ACC112 (cell line): ENCODE measurements around the gene TTC29.
A peak's percentile ranks its signal among the peaks of the same experiment; 100 is the strongest.

Experiments used
- H2AFZ ChIP-seq: fragments of 200-600 bp; sonication (generic); one replicate; pipeline ENCODE4 v1.6.0; 2017; ENCODE audit warnings: antibody characterized with exemption, low read length; ENCODE audit not compliant: unreplicated experiment
- H3K27ac ChIP-seq: fragments of 200-600 bp; sonication (generic); 2 replicates; pipeline ENCODE4 v1.5.1; 2014; ENCODE audit warnings: low read depth, mild to moderate bottlenecking, antibody characterized with exemption, low read length, moderate library complexity
- H3K27me3 ChIP-seq: fragments of 200-600 bp; sonication (generic); 2 replicates; pipeline ENCODE4 v1.6.1; 2014; ENCODE audit warnings: mild to moderate bottlenecking, antibody characterized with exemption, low read length, moderate library complexity, mixed read lengths; ENCODE audit not compliant: insufficient read depth
- H3K36me3 ChIP-seq: fragments of 200-600 bp; sonication (generic); 2 replicates; pipeline ENCODE4 v1.6.1; 2016; ENCODE audit warnings: mild to moderate bottlenecking, antibody characterized with exemption, low read length, moderate library complexity, mixed read lengths; ENCODE audit not compliant: insufficient read depth
- H3K4me1 ChIP-seq: fragments of 200-600 bp; sonication (generic); one replicate; pipeline ENCODE4 v1.6.1; 2016; ENCODE audit warnings: low read length, mixed read lengths; ENCODE audit not compliant: insufficient read depth, unreplicated experiment, control insufficient read depth
- H3K4me3 ChIP-seq: fragments of 200-600 bp; sonication (generic); 2 replicates; pipeline ENCODE4 v1.5.1; 2014; ENCODE audit warnings: mild to moderate bottlenecking, low read depth, low read length
- H3K79me2 ChIP-seq: fragments of 200-600 bp; sonication (generic); one replicate; pipeline ENCODE4 v1.6.0; 2016; ENCODE audit warnings: low read length; ENCODE audit not compliant: control insufficient read depth, unreplicated experiment, insufficient read depth

Gene TTC29

DNA sequence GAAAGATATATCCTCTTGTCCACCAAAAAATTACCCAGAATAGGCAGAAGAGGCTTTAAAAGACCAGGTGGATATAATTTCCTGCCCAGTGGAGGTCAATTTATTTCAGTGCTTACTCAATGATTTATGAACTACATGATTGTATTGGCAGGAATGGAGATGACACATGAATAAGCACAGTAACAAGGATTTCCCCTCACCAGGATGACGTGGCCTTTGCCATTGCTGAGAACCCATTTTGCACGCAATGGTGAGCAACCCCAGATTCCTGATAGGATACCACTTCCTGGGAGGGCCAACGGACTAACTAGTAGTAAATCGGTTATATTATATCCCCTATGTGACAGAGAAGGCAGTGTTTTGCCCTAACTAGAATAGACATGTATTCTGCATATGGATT is 11.6 kb upstream of the TTC29 start:
- Histone ChIP-seq H2AFZ (no peak overlapping the region), H3K27me3 (no peaks in the 10 kb centered on the region), H3K27ac (peak overlapping the region; percentile 73; the same call in 1 of the 2 replicates), H3K36me3 (no peaks in the 10 kb centered on the region), H3K4me3 (no peak overlapping the region), H3K79me2 (no peaks in the 10 kb centered on the region), H3K4me1 (peaks cover 26% of the 10 kb centered on the region)

- no peak overlapping the region for H3K27ac ChIP-seq
- H2AFZ ChIP-seq, result no peak overlapping the region
- H3K4me1 ChIP-seq, result peaks cover 14% of the 10 kb centered on the region
- H3K4me3 ChIP-seq, result no peak overlapping the region
- no peaks in the 10 kb centered on the region for H3K36me3 ChIP-seq
- peaks cover 13% of the 10 kb centered on the region; the same call in 1 of the 2 replicates for H3K27me3 ChIP-seq
- H3K79me2 ChIP-seq, result no peaks in the 10 kb centered on the region
These were observed 7.2 kb upstream of the TTC29 start for GRCh38 chr4:146952896-146953295.

DNA sequence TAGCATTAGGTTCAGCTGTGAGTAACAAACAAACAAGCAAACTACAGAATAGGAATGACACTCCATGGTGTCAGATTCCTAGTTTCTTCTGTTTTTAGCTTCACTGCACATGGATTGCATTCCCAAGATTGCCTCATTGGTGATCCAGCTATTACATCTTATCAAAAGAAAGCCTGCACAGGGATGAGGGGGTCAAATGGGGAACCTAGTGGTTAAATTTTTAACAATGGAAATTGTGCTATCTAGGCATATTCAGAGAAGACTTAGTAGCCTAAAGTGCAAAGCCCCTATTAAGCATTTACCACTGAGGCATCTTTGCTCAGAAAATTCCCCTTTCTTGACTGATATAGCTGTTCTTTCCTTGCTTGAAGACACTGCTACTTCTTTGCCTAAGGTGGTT is 3.9 kb upstream of the TTC29 start:
- Histone ChIP-seq H3K27me3 (peaks cover 25% of the 10 kb centered on the region), H3K4me1 (no peaks in the 10 kb centered on the region), H2AFZ (no peak overlapping the region), H3K4me3 (no peak overlapping the region), H3K36me3 (no peaks in the 10 kb centered on the region), H3K79me2 (no peaks in the 10 kb centered on the region), H3K27ac (no peak overlapping the region)

- Histone ChIP-seq H2AFZ (no peak overlapping the region), H3K79me2 (no peaks in the 10 kb centered on the region), H3K4me3 (no peak overlapping the region), H3K36me3 (no peaks in the 10 kb centered on the region), H3K4me1 (no peaks in the 10 kb centered on the region), H3K27me3 (peaks cover 45% of the 10 kb centered on the region), H3K27ac (no peak overlapping the region)
These were observed 1.8 kb downstream of the TTC29 start for GRCh38 chr4:146943691-146944375.

DNA sequence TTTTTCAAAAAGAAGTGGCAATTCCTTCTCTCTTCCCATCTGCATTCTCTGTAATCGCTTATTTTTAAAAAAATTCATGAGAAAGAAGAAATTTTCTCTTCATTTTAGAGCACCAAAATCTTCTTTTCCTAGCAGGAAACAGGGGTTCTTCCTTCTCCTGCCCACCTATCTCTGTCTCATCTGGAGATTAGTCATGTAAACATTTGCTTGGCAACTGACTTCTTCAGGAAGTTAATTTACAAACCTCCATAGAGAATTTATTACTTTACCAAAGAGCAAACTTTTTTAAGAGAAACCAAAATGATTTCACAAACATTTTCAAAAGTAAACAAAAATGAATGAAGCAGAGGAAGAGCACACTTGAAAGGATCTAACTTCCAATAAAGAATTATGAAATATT is 13.5 kb downstream of the TTC29 start:
- H3K4me1 ChIP-seq, result no peaks in the 10 kb centered on the region
- no peak overlapping the region for H3K4me3 ChIP-seq
- H3K27me3 ChIP-seq, result no peaks in the 10 kb centered on the region
- no peak overlapping the region for H2AFZ ChIP-seq
- H3K27ac ChIP-seq, result no peak overlapping the region
- no peaks in the 10 kb centered on the region for H3K36me3 ChIP-seq
- no peaks in the 10 kb centered on the region for H3K79me2 ChIP-seq

DNA sequence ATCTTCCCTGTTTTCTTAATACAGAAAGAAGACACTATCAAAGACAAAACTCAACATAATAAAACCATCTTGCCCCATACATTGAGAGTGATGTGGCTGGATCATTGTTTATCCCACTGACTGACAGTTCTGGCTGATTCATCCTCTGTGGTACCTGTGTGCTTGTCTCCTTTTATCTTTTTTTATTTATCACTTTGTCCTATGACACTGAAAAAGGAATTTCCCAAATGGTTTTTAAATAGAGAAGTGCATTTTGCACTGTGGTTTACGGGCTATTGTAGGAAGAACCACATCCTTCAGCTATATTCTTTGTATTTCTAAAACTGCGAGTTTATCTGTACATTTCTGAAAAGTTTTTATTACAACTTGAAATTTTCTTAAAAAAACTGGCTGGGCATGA is 15.0 kb downstream of the TTC29 start:
- H3K27ac ChIP-seq, result no peak overlapping the region
- H3K27me3 ChIP-seq, result no peaks in the 10 kb centered on the region

DNA sequence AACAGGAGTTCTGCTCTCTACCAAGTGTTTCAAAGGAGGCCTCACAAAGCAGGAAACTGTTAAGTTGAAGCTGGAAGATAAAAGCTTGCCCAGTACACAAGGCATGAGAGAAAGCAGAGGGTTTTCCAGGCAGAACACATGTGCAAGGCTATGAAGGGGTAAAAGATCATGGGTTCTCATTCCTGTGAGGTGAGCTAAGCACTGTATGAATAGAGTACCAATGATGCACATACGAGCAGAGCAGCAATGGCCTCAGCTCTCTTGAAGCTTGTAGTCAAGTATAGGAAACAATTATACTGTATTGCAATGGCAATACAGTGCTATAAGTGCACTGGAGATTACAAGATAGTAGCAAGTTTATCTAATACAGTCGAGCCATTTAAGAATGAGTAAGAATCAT is 18.0 kb downstream of the TTC29 start:
- H3K27ac ChIP-seq, result no peak overlapping the region
- no peaks in the 10 kb centered on the region for H3K36me3 ChIP-seq
- H3K4me3 ChIP-seq, result no peak overlapping the region
- H3K79me2 ChIP-seq, result no peaks in the 10 kb centered on the region
- no peaks in the 10 kb centered on the region for H3K4me1 ChIP-seq
- no peaks in the 10 kb centered on the region for H3K27me3 ChIP-seq
- no peak overlapping the region for H2AFZ ChIP-seq

More for the DNA sequence above, 15.0 kb downstream of the TTC29 start:
- H3K36me3 ChIP-seq, result no peaks in the 10 kb centered on the region
- no peak overlapping the region for H3K4me3 ChIP-seq
- no peak overlapping the region for H2AFZ ChIP-seq
- no peaks in the 10 kb centered on the region for H3K79me2 ChIP-seq
- H3K4me1 ChIP-seq, result no peaks in the 10 kb centered on the region

DNA sequence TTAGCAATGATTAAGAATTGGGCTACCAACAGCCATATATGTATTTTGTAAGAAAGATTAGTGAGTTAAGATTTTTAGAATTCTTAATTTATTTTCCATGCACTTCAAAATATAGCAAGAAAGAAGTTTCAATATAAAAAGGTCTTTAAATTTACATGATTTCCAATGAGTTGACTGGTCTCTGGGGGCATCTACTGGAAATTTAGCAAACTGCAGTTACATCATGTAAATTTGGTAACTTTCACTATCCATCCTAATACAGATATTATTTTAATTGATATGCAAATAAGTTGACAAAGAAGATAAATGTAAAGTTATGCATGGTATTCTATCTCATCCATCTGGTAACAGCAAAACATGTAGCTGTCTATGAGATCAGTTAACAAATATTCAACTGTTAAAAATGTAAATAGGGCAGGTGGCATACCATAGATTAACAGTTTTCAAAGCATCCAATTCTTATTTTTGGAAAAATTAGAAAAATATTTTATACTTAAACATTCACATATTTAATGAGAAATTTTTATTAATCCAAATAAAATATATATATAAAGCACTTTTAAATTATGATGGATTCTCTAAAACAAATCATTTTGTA is 29.1 kb downstream of the TTC29 start:
- no peaks in the 10 kb centered on the region for H3K79me2 ChIP-seq
- no peaks in the 10 kb centered on the region for H3K4me1 ChIP-seq
- no peaks in the 10 kb centered on the region for H3K27me3 ChIP-seq
- no peak overlapping the region for H2AFZ ChIP-seq
- no peak overlapping the region for H3K27ac ChIP-seq
- no peaks in the 10 kb centered on the region for H3K36me3 ChIP-seq
- no peak overlapping the region for H3K4me3 ChIP-seq

GRCh38 chr4:146915132-146915531 is 30.5 kb downstream of the TTC29 start:
- Histone ChIP-seq H3K36me3 (no peaks in the 10 kb centered on the region), H3K4me3 (no peak overlapping the region), H3K79me2 (no peaks in the 10 kb centered on the region), H3K27ac (no peak overlapping the region), H2AFZ (no peak overlapping the region), H3K27me3 (no peaks in the 10 kb centered on the region), H3K4me1 (no peaks in the 10 kb centered on the region)

DNA sequence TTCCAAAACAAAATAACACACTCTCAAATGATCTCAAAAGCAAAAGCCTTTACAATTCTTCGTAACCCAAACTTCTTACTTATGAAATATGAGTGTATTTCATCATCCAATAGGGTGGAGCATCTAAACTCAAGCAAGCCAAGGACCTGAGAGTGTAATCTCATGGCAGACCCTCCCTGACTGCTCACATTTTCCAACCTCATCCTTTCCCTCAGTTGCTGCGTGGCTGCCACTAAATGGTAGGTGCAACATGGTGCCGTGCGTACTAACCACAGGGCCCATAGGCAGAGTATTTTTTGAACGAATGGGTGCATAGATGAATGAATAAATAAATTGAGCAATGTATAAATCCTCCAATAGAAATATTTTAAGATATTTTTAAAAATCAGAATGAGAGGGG is 45.4 kb downstream of the TTC29 start:
- no peak overlapping the region for H3K4me3 ChIP-seq
- H3K36me3 ChIP-seq, result no peaks in the 10 kb centered on the region
- H3K79me2 ChIP-seq, result no peaks in the 10 kb centered on the region
- no peak overlapping the region for H3K27ac ChIP-seq
- no peak overlapping the region for H2AFZ ChIP-seq
- H3K4me1 ChIP-seq, result no peaks in the 10 kb centered on the region
- peaks cover 32% of the 10 kb centered on the region for H3K27me3 ChIP-seq

GRCh38 chr4:146890301-146890700 is 55.4 kb downstream of the TTC29 start:
- no peaks in the 10 kb centered on the region for H3K36me3 ChIP-seq
- H3K79me2 ChIP-seq, result no peaks in the 10 kb centered on the region
- H3K4me1 ChIP-seq, result no peaks in the 10 kb centered on the region
- no peak overlapping the region for H3K27ac ChIP-seq
- no peak overlapping the region for H3K4me3 ChIP-seq
- no peak overlapping the region for H2AFZ ChIP-seq
- peaks cover 7% of the 10 kb centered on the region for H3K27me3 ChIP-seq
